OCI-M2 (cell line): ENCODE results near the gene PODXL2.
"Not testable (repeated sequence)": the region's sequence is repeated elsewhere in the genome, so short reads cannot be mapped to it uniquely, and the experiment has no call there.

Experiments used
- DNase-seq: peaks from one replicate; lab custom pipeline; 2025; ENCODE audit not compliant: unreplicated experiment; lab: John Stamatoyannopoulos, UW

Gene PODXL2

GRCh38 chr3:127604546-127605165, 24.3 kb upstream of the PODXL2 start:
- DNase-seq, result no peak

- not testable (repeated sequence) for DNase-seq
These were observed 23.4 kb upstream of the PODXL2 start for GRCh38 chr3:127605547-127605946.

GRCh38 chr3:127606086-127606805, 22.7 kb upstream of the PODXL2 start:
- DNase-seq, result no peak

GRCh38 chr3:127606981-127607595, 21.9 kb upstream of the PODXL2 start:
- DNase-seq, result no peak

GRCh38 chr3:127607675-127608361, 21.2 kb upstream of the PODXL2 start:
- no peak for DNase-seq

- no peak for DNase-seq
These were observed 20.6 kb upstream of the PODXL2 start for GRCh38 chr3:127608362-127608718.

- no peak for DNase-seq
These were observed 18.9 kb upstream of the PODXL2 start for GRCh38 chr3:127610105-127610504.

- no peak for DNase-seq
These were observed 17.7 kb upstream of the PODXL2 start for GRCh38 chr3:127611251-127611650.

- DNase-seq, result no peak
These were observed 16.0 kb upstream of the PODXL2 start for GRCh38 chr3:127612966-127613365.

GRCh38 chr3:127613406-127613805, 15.6 kb upstream of the PODXL2 start:
- no peak for DNase-seq

GRCh38 chr3:127614928-127615589, 13.9 kb upstream of the PODXL2 start:
- DNase-seq, result no peak

- DNase-seq, result no peak
These were observed 13.2 kb upstream of the PODXL2 start for GRCh38 chr3:127615631-127616305.

GRCh38 chr3:127616836-127617605, 12.0 kb upstream of the PODXL2 start:
- no peak for DNase-seq

GRCh38 chr3:127618891-127619290, 10.1 kb upstream of the PODXL2 start:
- no peak for DNase-seq

- no peak for DNase-seq
These were observed 8.2 kb upstream of the PODXL2 start for GRCh38 chr3:127620637-127621375.

- no peak for DNase-seq
These were observed 7.0 kb upstream of the PODXL2 start for GRCh38 chr3:127622031-127622430.

- DNase-seq, result no peak
These were observed 6.0 kb upstream of the PODXL2 start for GRCh38 chr3:127622772-127623576.

GRCh38 chr3:127624063-127624462, 4.9 kb upstream of the PODXL2 start:
- no peak for DNase-seq

- DNase-seq, result no peak
These were observed 3.2 kb upstream of the PODXL2 start for GRCh38 chr3:127625821-127626220.
